NCI-H345 (cell line): Measurements from ENCODE around the gene MYBBP1A.
"Not testable (repeated sequence)": the region's sequence is repeated elsewhere in the genome, so short reads cannot be mapped to it uniquely, and the experiment has no call there.

ENCODE experiments used
- DNase-seq: peaks from one replicate; lab custom pipeline; 2025; lab: John Stamatoyannopoulos, UW

MYBBP1A gene

GRCh38 chr17:4590042-4590441 is 34.9 kb upstream of the MYBBP1A start:
- not testable (repeated sequence) for DNase-seq

GRCh38 chr17:4588898-4589625 is 33.9 kb upstream of the MYBBP1A start:
- no peak for DNase-seq

GRCh38 chr17:4588391-4588790 is 33.2 kb upstream of the MYBBP1A start:
- DNase-seq: no peak

- no peak for DNase-seq
Observed at GRCh38 chr17:4587803-4588202, 32.6 kb upstream of the MYBBP1A start.

- DNase-seq: no peak
Observed at GRCh38 chr17:4587195-4587594, 32.0 kb upstream of the MYBBP1A start.

- DNase-seq: no peak
Observed at GRCh38 chr17:4586043-4586442, 30.9 kb upstream of the MYBBP1A start.

- no peak for DNase-seq
Observed at GRCh38 chr17:4585638-4585994, 30.4 kb upstream of the MYBBP1A start.

GRCh38 chr17:4584917-4585637 is 29.9 kb upstream of the MYBBP1A start:
- DNase-seq: no peak

- no peak for DNase-seq
Observed at GRCh38 chr17:4584101-4584916, 29.1 kb upstream of the MYBBP1A start, which contains the start of gene SMTNL2. SMTNL2 (plus strand) TSS chr17:4584529; CDS start chr17:4584606, 77 bp downstream.

GRCh38 chr17:4583782-4584100 is 28.6 kb upstream of the MYBBP1A start:
- no peak for DNase-seq

- DNase-seq: no peak
Observed at GRCh38 chr17:4583206-4583605, 28.0 kb upstream of the MYBBP1A start.

- no peak for DNase-seq
Observed at GRCh38 chr17:4582691-4583090, 27.5 kb upstream of the MYBBP1A start.

- DNase-seq: no peak
Observed at GRCh38 chr17:4582101-4582501, 26.9 kb upstream of the MYBBP1A start.

GRCh38 chr17:4580291-4580690 is 25.1 kb upstream of the MYBBP1A start:
- no peak for DNase-seq

- DNase-seq: no peak
Observed at GRCh38 chr17:4579678-4580077, 24.5 kb upstream of the MYBBP1A start.

GRCh38 chr17:4578349-4578748 is 23.2 kb upstream of the MYBBP1A start:
- DNase-seq: not testable (repeated sequence)

GRCh38 chr17:4577386-4577993 is 22.3 kb upstream of the MYBBP1A start:
- DNase-seq: no peak

GRCh38 chr17:4576729-4577322 is 21.6 kb upstream of the MYBBP1A start:
- no peak for DNase-seq

- no peak for DNase-seq
Observed at GRCh38 chr17:4576161-4576558, 21.0 kb upstream of the MYBBP1A start.

GRCh38 chr17:4574448-4575045 is 19.4 kb upstream of the MYBBP1A start:
- no peak for DNase-seq

- no peak for DNase-seq
Observed at GRCh38 chr17:4573669-4574068, 18.5 kb upstream of the MYBBP1A start.

GRCh38 chr17:4573115-4573514 is 17.9 kb upstream of the MYBBP1A start:
- no peak for DNase-seq
